GM21723 (cell line): ENCODE measurements around the gene NPVF.
A peak's percentile ranks its signal among the peaks of the same experiment; 100 is the strongest.

Experiments
- ATAC-seq: cut with Tn5 transposase; IDR thresholded peaks from one replicate; pipeline ENCODE4 v1.9.1; 2021; ENCODE audit warnings: mild to moderate bottlenecking, moderate library complexity; ENCODE audit not compliant: unreplicated experiment

NPVF gene

DNA sequence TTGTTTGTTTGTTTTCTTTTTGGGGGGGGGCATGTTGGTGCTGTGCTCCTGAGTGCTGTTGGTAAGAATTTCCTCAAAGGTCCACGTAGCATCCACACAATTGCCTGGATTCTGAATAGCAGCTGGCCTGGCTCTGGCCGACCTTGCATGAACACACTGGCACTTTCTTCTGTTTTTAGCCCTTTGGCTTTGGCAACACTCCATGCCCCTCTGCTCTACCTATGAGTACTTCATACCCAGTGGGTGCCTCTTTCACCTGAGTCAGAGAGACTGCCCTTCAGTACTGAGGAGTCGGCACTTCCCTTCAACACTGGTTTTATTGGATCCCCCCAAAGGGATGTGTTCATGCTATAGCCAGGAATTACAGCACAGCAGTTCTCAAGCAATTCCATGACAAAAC, 7.2 kb upstream of the NPVF start:
- no peak for ATAC-seq

DNA sequence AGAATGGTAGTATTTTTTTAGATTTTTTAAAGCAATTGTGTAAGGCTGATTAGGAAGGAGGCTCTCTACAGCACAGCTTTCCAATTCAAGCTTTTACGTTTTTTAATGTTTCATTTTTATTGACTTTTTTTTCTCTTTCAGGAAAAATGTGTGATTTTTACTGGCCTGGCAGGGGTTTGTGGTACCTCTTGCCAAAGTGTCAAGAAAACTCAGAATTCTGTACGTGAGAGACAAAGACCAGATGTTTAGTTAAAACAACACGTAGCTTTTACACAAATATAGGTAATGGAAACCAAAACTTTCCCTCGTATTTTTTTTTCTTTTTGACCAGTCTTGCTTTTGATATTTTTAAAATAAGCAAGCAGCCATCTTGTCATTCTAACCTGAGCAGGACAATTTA, 6.0 kb upstream of the NPVF start:
- no peak for ATAC-seq

DNA sequence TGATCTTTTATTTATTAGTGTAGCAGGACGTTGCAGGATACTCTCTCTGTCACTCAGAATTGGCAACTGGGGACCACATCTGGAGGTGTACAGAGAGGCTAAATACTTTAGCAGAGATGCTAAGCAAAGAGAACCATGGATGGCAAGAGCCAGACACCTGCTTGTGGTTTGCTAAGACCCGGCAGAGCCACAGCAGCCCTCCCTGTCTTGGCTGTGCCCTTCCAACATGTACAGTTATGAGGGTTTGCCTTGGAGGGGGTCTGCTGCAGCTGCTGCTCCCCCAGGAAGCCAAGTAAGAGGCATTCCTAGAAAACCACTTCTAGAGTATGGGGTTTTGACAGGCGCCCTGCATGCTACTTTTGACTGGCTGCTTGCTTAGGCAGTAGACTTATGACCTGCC, 5.1 kb downstream of the NPVF start:
- no peak for ATAC-seq

DNA sequence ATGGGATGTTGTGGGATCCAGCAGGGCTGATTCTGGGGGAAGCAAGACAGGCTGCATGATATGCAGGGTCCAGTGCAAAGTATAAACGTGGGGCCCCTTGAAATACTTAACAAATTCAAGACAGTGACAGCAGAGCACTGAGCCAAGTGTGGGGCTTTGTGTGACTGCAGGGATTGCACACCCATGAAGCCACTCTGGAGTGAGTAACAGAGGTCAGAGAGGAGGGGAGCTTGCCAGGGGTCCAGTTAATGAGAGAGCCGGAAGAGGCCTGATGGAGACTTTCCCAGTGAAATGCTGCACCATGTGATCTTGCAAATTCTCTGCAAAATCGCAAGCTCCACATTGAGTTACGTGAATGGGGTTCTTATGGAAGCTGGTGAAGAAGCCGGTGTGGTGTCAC, 5.6 kb downstream of the NPVF start:
- no peak for ATAC-seq

DNA sequence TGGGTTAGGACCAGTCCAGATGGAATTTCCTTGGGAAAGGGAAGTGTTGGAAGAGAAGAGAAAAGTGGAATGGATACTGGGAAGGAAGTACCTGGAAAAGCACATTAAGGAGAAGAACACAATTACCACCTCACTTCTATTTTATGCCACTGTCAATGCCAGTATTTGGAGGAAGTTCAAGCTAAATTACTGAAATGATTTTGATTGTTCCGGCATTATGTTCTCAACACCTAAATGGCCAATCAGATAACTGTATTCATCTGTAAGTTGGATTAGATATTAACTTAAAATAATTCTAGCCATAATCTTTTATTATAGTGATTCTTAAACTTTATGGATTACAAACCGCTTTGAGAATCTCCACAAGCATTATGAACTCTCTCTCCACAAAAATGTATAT, 7.3 kb downstream of the NPVF start:
- no peak for ATAC-seq

DNA sequence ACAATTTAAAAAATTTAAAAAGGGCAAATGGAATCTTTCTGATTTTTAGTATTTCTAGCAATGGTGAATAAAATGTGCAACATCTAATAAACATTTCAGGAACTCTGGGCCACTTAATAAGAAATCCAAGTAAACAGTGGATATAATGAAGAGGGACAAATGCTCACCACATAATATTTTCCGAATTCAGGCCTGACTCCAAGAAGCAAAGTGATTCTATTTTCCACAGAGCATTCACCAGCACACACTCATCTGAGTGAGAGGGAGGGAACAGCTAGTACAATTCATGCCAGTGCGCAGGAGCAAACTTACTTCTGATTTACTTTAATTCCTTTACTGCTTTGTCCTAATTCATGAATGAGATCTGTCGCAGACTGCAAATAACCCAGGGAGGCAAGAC, 10.1 kb downstream of the NPVF start:
- ATAC-seq: no peak

DNA sequence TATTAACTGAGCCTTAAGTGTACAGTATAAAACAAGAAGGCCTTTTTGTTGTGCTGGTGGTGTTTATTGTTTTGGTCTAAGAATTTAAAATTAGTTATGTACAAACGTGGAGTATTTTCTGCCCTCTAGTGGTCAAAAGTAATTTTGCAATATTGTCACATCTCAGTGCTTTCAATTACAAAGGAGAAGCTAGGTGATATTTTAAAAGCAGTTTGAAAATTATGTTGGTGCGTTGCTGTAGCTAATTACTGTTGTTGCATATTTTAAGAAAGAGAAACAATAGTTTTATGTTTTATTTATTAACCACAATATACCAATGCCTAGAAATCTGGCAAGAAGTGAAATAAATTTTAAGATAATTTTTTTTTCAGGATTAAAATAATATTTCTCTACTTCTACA, 11.4 kb downstream of the NPVF start:
- ATAC-seq: no peak

DNA sequence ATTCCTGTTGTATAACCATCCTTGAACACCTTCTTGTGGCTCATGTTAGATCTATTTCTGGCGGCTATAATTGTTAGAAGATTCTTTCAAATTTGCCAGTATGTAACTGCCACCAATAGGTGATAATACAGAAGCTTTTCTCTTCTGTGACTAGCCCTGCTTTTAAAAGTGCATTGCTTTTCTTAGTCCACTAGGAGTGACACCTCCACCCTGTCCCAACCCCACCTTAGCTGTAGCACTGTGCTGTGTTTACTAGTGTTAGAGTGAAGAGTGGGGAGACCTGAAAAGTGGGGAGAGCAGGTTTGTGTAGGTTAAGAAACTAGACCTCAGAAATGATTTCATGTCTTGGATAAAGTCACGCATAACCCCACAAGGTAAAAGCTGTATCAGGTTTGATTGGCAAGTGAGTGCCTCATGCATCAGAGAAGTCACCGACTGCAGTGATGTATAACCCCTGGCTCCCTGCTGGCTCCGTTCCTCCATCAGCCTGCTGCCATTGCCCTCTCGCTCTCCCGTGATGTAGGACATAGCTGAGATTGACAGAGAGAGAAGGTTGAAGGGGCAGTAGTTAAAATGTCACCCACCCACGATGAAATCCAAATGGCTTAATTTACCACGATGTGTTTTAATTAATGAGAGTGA, 12.5 kb downstream of the NPVF start:
- ATAC-seq: no peak

DNA sequence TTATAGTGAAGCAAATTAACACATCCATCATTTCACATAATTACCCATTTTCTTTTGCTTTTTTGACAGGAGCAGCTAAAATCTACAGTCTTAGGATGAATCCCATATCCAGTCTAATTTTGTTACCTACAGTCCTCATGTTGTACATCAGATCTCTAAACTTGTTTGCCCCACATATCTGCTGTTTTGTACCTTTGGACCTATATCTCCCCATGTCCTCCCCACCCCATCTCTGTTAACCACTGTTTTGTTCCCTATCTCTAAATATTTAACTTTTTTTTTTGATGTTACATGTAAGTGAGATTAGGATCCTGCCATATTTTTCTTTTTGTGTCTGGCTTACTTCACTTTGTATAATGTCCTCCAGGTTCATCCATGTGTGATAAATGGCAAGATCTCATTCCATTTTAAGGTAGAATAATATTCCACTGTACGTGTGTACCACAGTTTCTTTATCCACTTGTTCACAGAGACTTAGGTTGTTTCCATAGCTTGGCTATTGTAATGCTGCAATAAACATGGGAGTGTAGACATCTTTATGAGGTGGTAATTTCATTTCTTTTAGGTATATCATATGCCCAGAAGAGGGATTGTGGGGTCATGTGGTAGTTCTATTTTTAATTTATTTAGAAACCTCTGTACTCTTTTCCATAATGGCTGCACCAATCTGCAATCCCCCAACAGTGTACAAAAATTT, 19.6 kb downstream of the NPVF start:
- no peak for ATAC-seq

DNA sequence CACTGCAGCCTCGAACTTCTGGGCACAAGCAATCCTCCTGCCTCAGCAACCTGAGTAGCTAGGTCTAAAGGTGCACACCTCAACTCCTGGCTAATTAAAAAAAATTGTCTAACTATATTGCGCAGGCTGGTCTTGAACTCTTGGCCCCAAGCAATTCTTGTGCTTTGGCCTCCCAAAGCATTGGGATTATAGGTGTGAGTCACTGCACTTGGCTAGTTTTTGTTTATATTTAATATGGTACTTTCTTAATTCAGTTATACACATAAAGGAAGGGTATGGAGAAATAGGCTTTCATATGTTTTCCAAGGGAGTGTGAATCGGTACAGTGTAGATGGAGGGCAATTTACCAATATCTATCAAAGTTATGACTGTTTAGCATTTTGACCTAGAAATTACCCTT, 20.4 kb downstream of the NPVF start:
- ATAC-seq: no peak

DNA sequence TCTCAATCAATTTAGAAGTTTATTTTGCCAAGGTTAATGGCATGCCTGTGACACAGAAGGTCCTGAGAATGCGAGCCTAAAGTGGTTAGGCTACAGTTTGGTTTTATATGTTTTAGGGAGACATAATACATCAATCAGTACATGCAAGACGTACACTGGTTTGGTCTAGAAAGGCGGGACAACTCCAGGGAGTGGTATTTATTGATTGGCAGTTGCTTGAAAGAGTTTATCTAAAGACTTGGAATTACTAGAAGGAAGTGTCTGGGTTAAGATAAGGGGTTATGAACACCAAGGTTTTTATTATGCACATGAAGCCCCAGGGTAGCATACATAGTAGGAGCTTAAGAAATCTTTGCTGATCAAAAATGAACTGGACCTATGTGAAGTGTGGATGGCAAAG, 21.5 kb downstream of the NPVF start:
- ATAC-seq: no peak

DNA sequence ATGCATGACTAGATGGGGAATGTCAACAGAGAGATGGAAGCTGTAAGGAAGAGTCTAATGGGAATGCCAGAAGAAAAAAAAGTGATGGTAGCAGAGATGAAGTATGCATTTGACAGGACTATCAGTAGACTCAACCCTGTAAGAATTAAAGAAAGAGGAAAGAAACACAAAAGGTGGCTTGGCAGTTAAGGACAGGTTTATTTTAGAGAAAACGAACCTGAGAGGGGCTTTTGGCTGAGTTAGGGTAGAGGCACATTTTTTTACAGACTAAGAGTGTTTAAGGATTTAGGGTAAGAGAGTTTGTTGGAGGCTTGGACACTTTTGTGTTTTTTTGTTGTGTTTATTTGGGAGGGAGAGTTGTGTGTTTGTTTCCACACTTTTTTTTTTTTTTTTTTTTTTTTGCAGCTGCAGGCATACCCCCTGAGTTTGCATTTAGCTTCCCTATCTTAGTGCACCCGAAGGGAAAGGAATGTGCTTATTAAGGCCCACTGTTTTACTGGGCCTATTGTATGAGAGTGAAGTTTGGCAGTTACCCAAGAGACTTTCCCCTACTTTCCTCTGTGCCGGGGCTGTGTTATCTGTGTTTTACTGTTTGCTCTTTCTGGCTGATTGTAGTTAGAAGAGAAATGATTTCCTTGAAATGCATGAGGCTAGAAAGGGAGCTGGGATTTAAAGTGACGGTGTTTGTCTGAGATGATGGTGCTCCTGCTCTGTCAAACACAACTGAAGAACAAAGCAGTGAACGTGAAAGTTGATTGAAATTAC, 32.0 kb downstream of the NPVF start:
- no peak for ATAC-seq

DNA sequence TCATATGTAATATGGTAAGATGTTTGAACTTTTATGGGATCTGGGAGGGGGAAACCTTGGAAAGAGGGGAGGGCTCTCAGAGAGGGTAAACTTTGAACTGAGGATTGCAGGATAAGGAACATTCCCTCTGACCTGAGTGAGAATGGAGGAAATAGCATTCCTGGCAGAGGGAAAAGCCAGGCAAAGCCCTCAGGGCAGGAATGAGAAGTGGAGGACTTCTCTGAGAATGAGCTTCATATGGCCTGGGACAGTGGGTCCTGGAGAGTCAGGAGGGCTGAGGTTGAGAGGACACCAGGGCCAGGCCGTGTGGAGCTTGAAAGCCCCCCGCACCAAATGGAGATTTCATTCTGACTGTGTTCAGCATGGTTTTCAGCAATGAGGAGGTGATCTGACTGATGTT, 34.2 kb downstream of the NPVF start:
- no peak for ATAC-seq

DNA sequence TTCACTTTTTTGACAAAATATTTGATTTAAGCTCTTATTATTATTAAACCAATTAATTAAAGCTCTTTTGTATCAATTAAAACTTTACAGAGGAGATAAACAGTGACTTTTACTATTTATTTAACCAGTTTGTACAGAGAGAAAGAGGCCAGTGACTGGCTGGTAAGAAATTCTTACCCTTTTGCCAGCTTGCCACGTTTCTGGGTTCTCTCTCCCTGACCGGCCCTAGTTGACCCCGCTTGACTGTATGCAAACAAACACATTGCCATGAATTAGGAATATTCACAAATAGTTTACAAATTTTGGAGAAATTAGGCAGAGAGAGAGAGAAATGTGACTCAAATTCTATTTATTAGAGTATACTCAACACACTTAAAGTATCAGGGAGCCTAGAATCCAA, 36.2 kb downstream of the NPVF start:
- ATAC-seq: no peak

DNA sequence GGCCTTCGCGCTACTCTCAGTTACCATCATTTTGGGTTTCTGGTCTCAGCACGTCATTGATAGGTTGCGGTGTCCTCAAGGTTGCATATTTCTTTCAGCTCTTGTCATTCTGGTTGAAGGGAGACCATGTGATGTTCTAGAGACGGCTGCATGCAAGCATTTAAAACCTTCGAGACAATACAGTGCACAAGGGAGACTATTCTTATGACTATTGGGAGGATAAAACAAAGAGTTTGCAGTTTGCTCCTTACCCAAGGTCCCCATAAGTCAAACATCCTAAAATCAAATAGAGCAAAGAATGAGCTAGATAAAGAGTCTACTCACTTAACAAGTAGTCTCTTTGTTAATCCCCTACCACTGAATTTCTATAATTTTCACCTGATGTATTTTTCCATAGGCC, 39.1 kb downstream of the NPVF start:
- no peak for ATAC-seq

DNA sequence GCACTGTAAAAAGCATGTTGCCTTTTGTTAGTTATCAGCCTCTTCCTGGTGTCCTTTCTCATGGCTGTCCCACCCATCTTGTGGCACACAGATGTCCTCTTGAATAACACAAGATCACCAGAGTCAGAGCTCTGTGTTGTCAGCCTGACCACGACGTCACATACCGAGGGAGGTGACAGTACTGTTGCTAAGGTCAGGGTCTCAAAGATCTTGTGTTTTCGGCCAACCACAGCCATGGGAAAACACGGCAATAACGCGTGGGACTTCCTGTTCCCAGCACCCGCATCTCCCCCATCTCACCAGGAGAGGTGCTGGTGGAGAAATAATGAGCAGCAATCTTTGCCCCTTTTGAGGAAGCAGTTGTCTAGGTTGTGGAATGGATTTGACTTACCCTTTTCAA, 40.4 kb downstream of the NPVF start:
- no peak for ATAC-seq

DNA sequence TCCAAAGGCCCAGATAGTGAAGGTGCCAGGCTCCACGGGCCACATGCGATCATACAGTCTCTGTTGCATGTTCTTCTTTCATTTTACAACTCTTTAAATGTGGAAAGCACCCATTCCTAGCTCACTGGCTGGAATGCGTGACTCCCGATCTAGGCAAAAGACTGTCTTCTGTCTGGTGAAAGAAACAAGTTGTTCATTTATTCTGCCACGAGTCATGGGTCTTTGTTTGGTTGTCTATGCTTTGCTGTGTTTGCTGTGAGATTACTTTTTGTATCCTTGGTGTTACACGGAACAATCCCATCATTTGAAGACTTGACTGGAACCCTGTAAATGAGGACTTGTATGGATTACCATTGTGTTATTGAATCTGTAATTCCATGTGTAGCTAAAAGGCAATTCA, 41.9 kb downstream of the NPVF start:
- no peak for ATAC-seq

DNA sequence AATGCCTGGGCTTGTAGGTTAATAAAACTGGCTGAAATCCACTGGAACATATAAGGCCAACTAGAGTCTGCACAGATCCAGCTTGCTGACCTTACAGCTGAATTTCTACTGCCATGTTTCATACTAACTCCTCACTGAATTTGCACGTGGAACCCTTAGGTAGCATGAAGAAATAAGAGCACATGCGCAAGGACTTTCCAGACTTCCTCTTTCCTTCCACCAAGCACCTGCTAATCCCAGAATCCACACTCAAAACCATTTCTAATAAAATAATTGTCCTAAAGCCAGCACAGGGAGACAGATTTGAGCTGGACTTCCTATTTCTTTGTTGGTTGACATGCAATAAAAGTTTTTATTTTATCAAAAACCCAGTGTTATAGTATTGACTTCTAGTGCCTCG, 46.8 kb downstream of the NPVF start:
- no peak for ATAC-seq

DNA sequence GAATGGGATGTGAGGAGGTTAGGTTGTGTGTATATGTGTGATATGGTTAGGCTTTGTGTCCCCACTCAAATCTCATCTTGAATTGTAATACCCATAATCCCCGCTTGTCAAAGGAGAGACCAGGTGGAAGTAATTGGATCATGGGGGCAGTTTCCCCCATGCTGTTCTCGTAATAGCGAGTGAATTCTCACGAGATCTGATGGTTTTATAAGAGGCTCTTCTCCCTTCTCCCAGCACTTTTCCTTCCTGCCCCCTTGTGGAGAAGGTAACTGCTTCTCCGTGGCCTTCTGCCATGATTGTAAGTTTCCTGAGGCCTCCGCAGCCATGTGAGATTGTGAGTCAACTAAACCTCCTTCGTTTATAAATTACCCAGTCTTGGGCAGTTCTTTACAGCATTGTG, 47.3 kb downstream of the NPVF start:
- no peak for ATAC-seq

DNA sequence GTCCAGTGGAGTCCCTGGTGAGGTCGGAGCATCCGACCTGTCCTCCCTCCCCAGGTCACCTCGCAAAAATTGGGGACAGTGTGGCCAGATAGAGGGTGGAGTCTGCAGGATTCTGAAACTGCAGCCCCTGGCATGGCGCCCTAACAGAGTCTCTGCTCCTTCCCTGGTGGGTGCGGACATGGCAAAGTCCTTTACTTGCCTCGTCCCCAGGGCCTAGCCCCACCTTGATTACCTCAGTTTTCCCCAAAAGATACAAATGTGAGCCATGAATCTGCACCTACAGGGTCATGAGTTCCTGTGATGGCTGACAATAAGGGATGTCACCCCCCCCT, 47.7 kb downstream of the NPVF start:
- peak; percentile 37 for ATAC-seq

DNA sequence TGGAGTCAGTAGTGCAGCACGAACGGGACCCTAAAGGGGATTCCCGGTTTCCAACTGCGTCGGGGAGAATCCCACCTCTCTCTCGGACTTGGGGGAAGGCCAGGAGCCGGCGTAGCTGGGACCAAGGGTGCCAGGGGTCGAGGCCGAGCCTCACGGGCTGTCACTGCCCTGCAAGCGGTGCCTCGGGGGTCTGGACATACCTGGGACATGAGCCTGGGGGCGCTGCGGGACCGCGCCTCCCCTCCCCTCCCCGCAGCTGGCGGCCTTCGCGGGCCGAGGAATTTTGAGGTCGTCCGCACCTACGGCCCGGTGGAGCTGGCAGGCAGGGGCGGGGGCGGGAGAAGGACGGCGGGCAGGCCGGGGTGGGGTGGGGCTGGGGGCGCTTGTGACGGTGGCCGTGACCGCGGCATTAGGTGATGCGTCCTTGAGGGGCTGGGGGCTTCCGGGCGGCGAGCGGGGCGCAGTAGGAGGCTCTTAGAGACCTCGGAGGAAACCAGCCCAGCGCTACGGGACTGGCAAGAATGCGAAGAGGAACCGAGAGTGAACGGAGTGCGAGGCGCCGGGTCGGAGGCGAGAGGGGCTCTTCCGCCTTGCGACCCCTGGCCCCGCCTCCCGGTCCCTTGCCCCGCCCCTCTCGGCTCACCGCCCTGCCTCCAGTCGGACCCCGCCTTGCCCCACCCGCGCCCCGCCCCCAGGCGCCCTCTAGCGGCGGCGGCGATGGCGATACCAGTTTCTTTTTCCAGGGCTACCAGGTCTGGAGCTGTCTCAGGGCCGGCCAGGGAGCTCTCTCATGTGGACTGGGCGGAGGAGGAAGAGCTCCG, 48.3 kb downstream of the NPVF start:
- ATAC-seq: peak; percentile 97

DNA sequence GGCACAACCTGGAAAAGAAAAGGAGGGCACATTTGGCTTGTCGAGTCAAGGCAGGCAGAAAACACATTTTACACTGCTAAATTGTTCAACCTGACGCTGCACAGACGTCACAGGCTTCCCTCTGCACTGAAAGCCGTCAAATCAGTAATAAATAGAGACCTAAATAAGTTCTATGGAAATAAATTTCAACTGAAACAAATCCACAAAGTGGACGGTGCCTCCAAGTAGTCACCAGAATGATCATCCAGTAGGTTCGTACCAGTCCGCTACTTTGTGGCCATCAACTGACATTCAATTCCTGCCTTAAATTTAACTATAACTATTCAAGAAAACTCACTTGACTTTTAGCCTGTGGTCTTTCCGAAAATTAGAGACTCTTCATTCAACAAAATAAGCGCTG, 49.0 kb downstream of the NPVF start:
- no peak for ATAC-seq
